Activated T-cell treated with anti-CD3 and anti-CD28 coated beads for 24 hours (primary cell): ENCODE results near the gene LRRC4B.

Experiments
- DNase-seq: peaks from one replicate; pipeline ENCODE4 v3.0.0-alpha.2; 2020; ENCODE audit warnings: low read depth

The LRRC4B gene

GRCh38 chr19:50569938-50570540, 1.8 kb upstream of the LRRC4B start:
- no peak for DNase-seq

- no peak for DNase-seq
Measured at GRCh38 chr19:50568728-50569698, 778 bp upstream of the LRRC4B start.

GRCh38 chr19:50567052-50567841, 988 bp downstream of the LRRC4B start:
- DNase-seq: no peak

GRCh38 chr19:50565984-50566903, 2.0 kb downstream of the LRRC4B start:
- peak; percentile 4 for DNase-seq

- DNase-seq: no peak
Measured at GRCh38 chr19:50564229-50565105, 3.8 kb downstream of the LRRC4B start.

- no peak for DNase-seq
Measured at GRCh38 chr19:50563597-50563996, 4.6 kb downstream of the LRRC4B start.

GRCh38 chr19:50562996-50563395, 5.2 kb downstream of the LRRC4B start:
- DNase-seq: no peak

GRCh38 chr19:50562329-50562728, 5.9 kb downstream of the LRRC4B start:
- DNase-seq: no peak

- DNase-seq: no peak
Measured at GRCh38 chr19:50559636-50560035, 8.6 kb downstream of the LRRC4B start.

- DNase-seq: no peak
Measured at GRCh38 chr19:50558449-50558848, 9.8 kb downstream of the LRRC4B start.

- no peak for DNase-seq
Measured at GRCh38 chr19:50558039-50558438, 10.2 kb downstream of the LRRC4B start.

- DNase-seq: no peak
Measured at GRCh38 chr19:50557009-50557613, 11.1 kb downstream of the LRRC4B start.

- peak; percentile 68 for DNase-seq
Measured at GRCh38 chr19:50556282-50557008, 11.8 kb downstream of the LRRC4B start.

GRCh38 chr19:50555450-50556281, 12.6 kb downstream of the LRRC4B start:
- DNase-seq: no peak

- no peak for DNase-seq
Measured at GRCh38 chr19:50555033-50555432, 13.2 kb downstream of the LRRC4B start.

GRCh38 chr19:50554212-50554611, 14.0 kb downstream of the LRRC4B start:
- no peak for DNase-seq

GRCh38 chr19:50553134-50553703, 15.0 kb downstream of the LRRC4B start:
- no peak for DNase-seq

GRCh38 chr19:50552540-50552939, 15.7 kb downstream of the LRRC4B start:
- DNase-seq: no peak
